ENCODE data around the gene IWS1.

DNA sequence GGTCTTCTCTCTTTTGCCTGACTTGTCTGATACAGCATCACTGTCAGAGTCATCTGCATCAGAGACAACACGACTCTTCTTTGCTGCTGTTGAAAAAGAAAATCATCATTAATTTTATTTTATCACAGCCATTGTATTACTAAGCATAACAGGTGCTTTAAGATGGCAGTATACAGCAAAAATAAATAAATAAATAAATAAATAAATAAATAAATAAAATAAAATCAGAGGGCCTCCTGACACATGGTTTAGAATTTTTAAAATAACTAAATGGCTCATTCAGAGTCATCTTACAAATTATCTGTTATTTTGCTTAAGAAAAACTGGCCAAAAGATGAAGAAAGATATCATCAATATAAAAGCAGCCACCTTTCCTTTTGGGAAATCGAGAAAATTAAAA, 22.8 kb downstream of the IWS1 start:
- TF ChIP-seq, protein P1, sequence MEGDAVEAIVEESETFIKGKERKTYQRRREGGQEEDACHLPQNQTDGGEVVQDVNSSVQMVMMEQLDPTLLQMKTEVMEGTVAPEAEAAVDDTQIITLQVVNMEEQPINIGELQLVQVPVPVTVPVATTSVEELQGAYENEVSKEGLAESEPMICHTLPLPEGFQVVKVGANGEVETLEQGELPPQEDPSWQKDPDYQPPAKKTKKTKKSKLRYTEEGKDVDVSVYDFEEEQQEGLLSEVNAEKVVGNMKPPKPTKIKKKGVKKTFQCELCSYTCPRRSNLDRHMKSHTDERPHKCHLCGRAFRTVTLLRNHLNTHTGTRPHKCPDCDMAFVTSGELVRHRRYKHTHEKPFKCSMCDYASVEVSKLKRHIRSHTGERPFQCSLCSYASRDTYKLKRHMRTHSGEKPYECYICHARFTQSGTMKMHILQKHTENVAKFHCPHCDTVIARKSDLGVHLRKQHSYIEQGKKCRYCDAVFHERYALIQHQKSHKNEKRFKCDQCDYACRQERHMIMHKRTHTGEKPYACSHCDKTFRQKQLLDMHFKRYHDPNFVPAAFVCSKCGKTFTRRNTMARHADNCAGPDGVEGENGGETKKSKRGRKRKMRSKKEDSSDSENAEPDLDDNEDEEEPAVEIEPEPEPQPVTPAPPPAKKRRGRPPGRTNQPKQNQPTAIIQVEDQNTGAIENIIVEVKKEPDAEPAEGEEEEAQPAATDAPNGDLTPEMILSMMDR (conservative IDR thresholded peaks at IDR 0.05; ENCODE audit: low read length) = no peak
- no peak for TF ChIP-seq EZH2phosphoT487 (IDR thresholded peaks at IDR 0.05; ENCODE audit: borderline replicate concordance, low read depth, low read length)

All from OCI-LY7 (cell line).